ENCODE results near the gene ARL11.

GRCh38 chr13:49636705-49637104 is 8.4 kb downstream of the ARL11 start:
- no peak for TF ChIP-seq CTCF (IDR thresholded peaks at IDR 0.05; ENCODE audit: poor library complexity)
- no peak for TF ChIP-seq EZH2 (IDR thresholded peaks at IDR 0.05; ENCODE audit: borderline replicate concordance)
- no peak for TF ChIP-seq EZH2phosphoT487 (IDR thresholded peaks at IDR 0.05; ENCODE audit: low read depth, severe bottlenecking, unreplicated experiment)
